Lower lobe of right lung (tissue), 2 donors: ENCODE measurements around the gene PIEZO2. TPM values are rescaled to one million over a fixed set of nuclear protein-coding genes. Genes with fewer than 3 reads are reported as not detected.

ENCODE experiments used
- ATAC-seq, 2 donors: fragments of 200-7000 bp; cut with Tn5 transposase; one replicate each; pipeline ENCODE4 v1.9.1; 2020 to 2022; ENCODE audit warnings: mild to moderate bottlenecking in 2 of 2, moderate library complexity in 2 of 2
- DNase-seq: peaks from one replicate; pipeline ENCODE4 v3.0.0-alpha.2; 2020
- H3K27ac ChIP-seq: fragments of 200-600 bp; one replicate; pipeline ENCODE4 v1.8.0; 2022
- H3K27me3 ChIP-seq: fragments of 200-600 bp; one replicate; pipeline ENCODE4 v1.8.0; 2022; ENCODE audit warnings: low read depth
- H3K36me3 ChIP-seq: fragments of 200-600 bp; one replicate; pipeline ENCODE4 v1.8.0; 2022; ENCODE audit warnings: mild to moderate bottlenecking
- H3K4me1 ChIP-seq: fragments of 200-600 bp; one replicate; pipeline ENCODE4 v1.8.0; 2022
- H3K4me3 ChIP-seq: fragments of 200-600 bp; one replicate; pipeline ENCODE4 v1.8.0; 2022; ENCODE audit warnings: mild to moderate bottlenecking
- H3K9me3 ChIP-seq: fragments of 200-600 bp; one replicate; pipeline ENCODE4 v1.8.0; 2022
- intact Hi-C: fragments of 100-400 bp; cut with DNase I; formaldehyde crosslinking; loops from one replicate; pipeline ENCODE4 v1.11.0; 2022
- total RNA-seq: library from RNA; stranded (reverse); fragmentation: NEBNext Ultra II Directional; extraction: Animal tissue kit (Norgen Biotek cat#: 25700); gene quantifications from one replicate; pipeline ENCODE4 v1.2.1, GENCODE V29; 2021
- TF ChIP-seq, protein P1 (sequence below): fragments of 200-600 bp; IDR thresholded peaks from one replicate; pipeline ENCODE4 v1.8.0; 2022; ENCODE audit warnings: antibody characterized with exemption, mild to moderate bottlenecking
- donor health status: DM: no; HTN: yes; CAD: no; lungs with severe emphysema.

PIEZO2 gene
- total RNA-seq, 1 donor from 2014 or later = 11.1 TPM

DNA sequence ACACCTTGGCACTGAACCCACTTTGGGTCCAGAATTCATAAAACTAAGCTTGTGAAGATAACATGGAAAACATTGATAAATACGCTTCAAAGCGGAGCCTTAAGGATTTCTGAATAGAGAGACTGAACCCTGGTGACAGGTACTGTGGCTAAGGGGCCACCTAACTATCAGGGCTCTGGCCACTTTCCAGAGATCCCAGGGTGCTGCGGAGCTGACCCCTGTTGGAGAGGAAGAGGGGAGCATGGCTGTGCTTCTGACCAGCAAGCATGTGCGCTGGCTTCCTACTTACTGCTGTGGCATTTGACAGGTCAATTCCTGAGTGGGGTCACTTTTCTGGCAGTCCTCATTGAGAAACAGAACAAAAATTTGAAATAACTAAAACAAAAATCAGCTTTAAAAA lies 395.2 kb downstream of the PIEZO2 start:
- Histone ChIP-seq H3K9me3 (no peaks in the 10 kb centered on the region), H3K27ac (no peak overlapping the region), H3K4me3 (no peak overlapping the region), H3K27me3 (no peaks in the 10 kb centered on the region), H3K4me1 (no peaks in the 10 kb centered on the region), H3K36me3 (peaks cover 3% of the 10 kb centered on the region)
- DNase-seq (no peak), ATAC-seq (no peak)
- intact Hi-C loops = no loop called here
- TF ChIP-seq, protein P1, sequence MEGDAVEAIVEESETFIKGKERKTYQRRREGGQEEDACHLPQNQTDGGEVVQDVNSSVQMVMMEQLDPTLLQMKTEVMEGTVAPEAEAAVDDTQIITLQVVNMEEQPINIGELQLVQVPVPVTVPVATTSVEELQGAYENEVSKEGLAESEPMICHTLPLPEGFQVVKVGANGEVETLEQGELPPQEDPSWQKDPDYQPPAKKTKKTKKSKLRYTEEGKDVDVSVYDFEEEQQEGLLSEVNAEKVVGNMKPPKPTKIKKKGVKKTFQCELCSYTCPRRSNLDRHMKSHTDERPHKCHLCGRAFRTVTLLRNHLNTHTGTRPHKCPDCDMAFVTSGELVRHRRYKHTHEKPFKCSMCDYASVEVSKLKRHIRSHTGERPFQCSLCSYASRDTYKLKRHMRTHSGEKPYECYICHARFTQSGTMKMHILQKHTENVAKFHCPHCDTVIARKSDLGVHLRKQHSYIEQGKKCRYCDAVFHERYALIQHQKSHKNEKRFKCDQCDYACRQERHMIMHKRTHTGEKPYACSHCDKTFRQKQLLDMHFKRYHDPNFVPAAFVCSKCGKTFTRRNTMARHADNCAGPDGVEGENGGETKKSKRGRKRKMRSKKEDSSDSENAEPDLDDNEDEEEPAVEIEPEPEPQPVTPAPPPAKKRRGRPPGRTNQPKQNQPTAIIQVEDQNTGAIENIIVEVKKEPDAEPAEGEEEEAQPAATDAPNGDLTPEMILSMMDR = no peak

DNA sequence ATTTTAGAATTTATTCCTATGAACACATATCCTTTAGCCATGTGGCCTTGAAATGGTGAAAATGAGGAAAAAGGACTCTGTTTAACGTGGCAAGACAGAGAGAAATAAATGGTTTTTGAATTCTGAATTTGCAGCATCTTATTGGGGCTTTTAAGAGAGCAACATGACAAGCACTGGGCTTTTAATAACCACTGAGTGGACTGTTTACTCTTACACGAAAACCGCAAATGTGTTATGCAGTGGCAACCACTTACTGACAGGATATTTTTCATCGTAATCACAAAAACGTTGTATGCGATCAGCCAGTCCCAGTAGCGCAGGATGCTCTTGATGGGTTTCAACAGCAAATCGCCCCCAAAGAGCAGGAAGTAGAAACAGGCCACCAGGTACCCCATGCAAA lies 397.0 kb downstream of the PIEZO2 start:
- intact Hi-C loops = no loop called here
- no peak for ATAC-seq
- TF ChIP-seq, protein P1 = no peak

DNA sequence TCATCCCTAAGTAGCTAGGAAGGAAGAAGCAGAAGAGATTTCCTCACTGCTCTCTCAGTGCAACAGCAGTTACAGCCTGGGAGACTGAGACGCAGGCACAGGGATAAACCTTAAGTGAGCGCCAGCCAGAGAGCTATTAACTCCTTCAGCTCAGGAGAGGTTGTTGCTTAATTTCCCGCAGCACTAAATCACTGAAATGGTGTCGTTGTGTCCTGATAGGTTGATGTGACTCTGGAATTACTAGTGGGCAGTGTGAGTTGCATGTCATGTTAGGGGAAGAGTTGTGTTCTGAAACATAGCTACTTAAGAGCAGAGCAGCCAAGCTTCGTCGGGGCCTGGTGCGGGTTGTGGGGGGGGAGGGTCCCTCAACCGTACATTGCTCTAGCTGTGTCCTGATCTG lies 397.7 kb downstream of the PIEZO2 start:
- Histone ChIP-seq H3K4me3 (no peak overlapping the region), H3K36me3 (peaks cover 3% of the 10 kb centered on the region), H3K9me3 (no peaks in the 10 kb centered on the region), H3K4me1 (no peaks in the 10 kb centered on the region), H3K27ac (no peak overlapping the region), H3K27me3 (no peaks in the 10 kb centered on the region)
- TF ChIP-seq, protein P1 = no peak
- ATAC-seq = no peak
- no peak for DNase-seq
- intact Hi-C loops = no loop called here

More for the DNA sequence above, 397.0 kb downstream of the PIEZO2 start:
- H3K4me1 ChIP-seq = no peaks in the 10 kb centered on the region
- DNase-seq = no peak
- H3K9me3 ChIP-seq = no peaks in the 10 kb centered on the region
- H3K4me3 ChIP-seq = no peak overlapping the region
- H3K27me3 ChIP-seq = no peaks in the 10 kb centered on the region
- peaks cover 3% of the 10 kb centered on the region for H3K36me3 ChIP-seq
- H3K27ac ChIP-seq = no peak overlapping the region

DNA sequence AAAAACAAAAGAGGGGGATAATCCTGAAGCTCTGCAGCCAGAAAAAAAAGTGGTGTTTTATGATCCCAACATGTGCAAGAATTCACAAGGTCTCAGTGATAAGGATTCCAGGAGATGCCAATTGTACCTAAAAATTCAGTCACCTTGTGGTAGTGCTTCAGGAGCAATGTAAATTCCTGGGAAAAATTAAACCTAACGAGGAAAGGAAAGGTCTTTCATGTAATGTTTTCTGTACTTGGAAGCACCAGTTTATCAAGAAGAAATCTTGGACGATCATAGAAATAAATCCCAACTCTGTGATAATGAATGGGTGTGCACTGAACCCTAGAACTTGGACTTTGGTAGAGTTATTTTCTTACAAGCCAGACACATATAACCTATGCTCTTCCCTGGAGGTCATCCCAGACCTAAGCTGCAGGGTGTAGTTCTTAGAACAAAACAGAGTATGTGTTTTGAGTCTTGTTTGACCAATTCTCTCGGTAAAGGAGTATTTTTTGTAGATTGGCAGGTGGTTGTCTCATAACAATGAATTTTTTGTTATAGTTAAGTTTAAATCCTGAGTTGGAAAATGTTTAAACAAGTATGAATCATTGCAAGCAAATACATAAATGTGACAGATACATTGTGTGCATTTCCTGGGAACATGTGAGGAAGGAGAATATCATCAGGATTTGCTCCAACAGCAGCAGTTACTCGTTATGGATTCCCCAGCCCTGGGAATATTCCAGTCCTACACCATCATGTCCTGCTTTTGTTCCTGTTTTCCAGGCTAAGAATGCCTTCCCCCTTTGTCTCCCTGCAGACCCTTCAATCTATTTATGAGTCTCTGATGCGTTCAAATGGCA lies 399.0 kb downstream of the PIEZO2 start:
- H3K4me1 ChIP-seq = no peaks in the 10 kb centered on the region
- intact Hi-C loops = no loop called here
- peaks cover 3% of the 10 kb centered on the region for H3K36me3 ChIP-seq
- DNase-seq (no peak), ATAC-seq (no peak)
- TF ChIP-seq, protein P1 = no peak
- no peaks in the 10 kb centered on the region for H3K27me3 ChIP-seq
- H3K4me3 ChIP-seq = no peak overlapping the region
- no peaks in the 10 kb centered on the region for H3K9me3 ChIP-seq
- no peak overlapping the region for H3K27ac ChIP-seq

DNA sequence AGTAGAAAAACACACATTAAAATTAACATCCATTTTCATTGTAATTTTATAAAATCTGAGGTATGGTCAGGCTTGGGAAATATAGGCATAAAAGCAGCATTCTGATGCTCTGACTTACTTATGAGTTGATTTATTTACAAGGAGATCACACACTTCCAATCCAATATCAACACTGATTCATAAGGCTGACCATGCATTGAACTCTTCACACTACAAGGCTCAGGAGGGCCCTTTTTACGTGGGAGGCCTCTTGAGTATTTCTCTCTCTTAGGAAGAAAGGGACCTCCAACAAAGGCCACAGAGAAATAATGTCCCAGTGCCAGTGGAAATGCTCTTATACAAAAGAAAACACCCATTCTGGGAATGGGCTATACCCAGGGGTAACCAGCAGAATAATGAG lies 400.7 kb downstream of the PIEZO2 start:
- no peaks in the 10 kb centered on the region for H3K36me3 ChIP-seq
- no peak overlapping the region for H3K4me3 ChIP-seq
- TF ChIP-seq, protein P1 = no peak
- no peak for DNase-seq
- H3K9me3 ChIP-seq = no peaks in the 10 kb centered on the region
- H3K27ac ChIP-seq = no peak overlapping the region
- intact Hi-C loops = no loop called here
- no peaks in the 10 kb centered on the region for H3K4me1 ChIP-seq
- no peaks in the 10 kb centered on the region for H3K27me3 ChIP-seq
- no peak for ATAC-seq
